ENCODE measurements around the gene MPRIP.

- TF ChIP-seq CTCF (IDR thresholded peaks at IDR 0.05) (no peak), MXI1 (IDR thresholded peaks at IDR 0.05; ENCODE audit: low read depth, low read length) (no peak), POLR2AphosphoS5 (IDR thresholded peaks at IDR 0.05; ENCODE audit: low read depth, low read length) (no peak)
These were observed 197.6 kb downstream of the MPRIP start for GRCh38 chr17:17239832-17240231.
